RWPE1 (cell line): ENCODE results near the gene TET3.

Experiments used
- CTCF ChIA-PET: fragments of 350-600 bp; sonication (Branson Sonifier 250); formaldehyde crosslinking; extraction: SDS; loops from one replicate; lab custom pipeline; 2021; lab: Yijun Ruan, JAX
- POLR2A ChIA-PET: fragments of 400-600 bp; formaldehyde crosslinking; extraction: SDS; loops from one replicate; lab custom pipeline; 2020; ENCODE audit warnings: antibody characterized with exemption; ENCODE audit not compliant: low non-redundant PET; lab: Yijun Ruan, JAX
- DNase-seq: peaks from one replicate; pipeline ENCODE4 v3.0.0; 2012; ENCODE audit warnings: low spot score
- H3K27ac ChIP-seq: fragments of 450-650 bp; 2 replicates; pipeline ENCODE4 v1.5.1; 2017
- CTCF ChIP-seq: fragments of 450-650 bp; conservative IDR thresholded peaks from 2 replicates; pipeline ENCODE4 v1.5.1; 2017; ENCODE audit warnings: low read depth, mild to moderate bottlenecking

The TET3 gene

GRCh38 chr2:74028741-74029140 is 44.0 kb downstream of the TET3 start:
- POLR2A ChIA-PET, result no interaction called here

GRCh38 chr2:74029714-74030397 is 45.1 kb downstream of the TET3 start:
- ChIA-PET CTCF (no interaction called here), POLR2A (no interaction called here)
- no peak overlapping the region for H3K27ac ChIP-seq
- no peak for DNase-seq
- no peak for TF ChIP-seq CTCF

More at GRCh38 chr2:74028741-74029140, 44.0 kb downstream of the TET3 start:
- H3K27ac ChIP-seq, result no peak overlapping the region
- no peak for TF ChIP-seq CTCF
- DNase-seq, result no peak
- CTCF ChIA-PET, result no interaction called here

GRCh38 chr2:74031221-74031620 is 46.5 kb downstream of the TET3 start:
- no peak for TF ChIP-seq CTCF
- POLR2A ChIA-PET, result no interaction called here
- H3K27ac ChIP-seq, result no peak overlapping the region
- no peak for DNase-seq
- CTCF ChIA-PET, result interaction anchor here (0.5 kb wide), 1 partner anchor 90 kb away, joined by 3 read pairs; no protein-coding TSS in a partner anchor

GRCh38 chr2:74031959-74032287 is 47.2 kb downstream of the TET3 start:
- no peak overlapping the region for H3K27ac ChIP-seq
- ChIA-PET CTCF (no interaction called here), POLR2A (no interaction called here)
- no peak for DNase-seq
- TF ChIP-seq CTCF, result no peak

GRCh38 chr2:74033375-74033774 is 48.7 kb downstream of the TET3 start:
- CTCF ChIA-PET, result no interaction called here
- no peak overlapping the region for H3K27ac ChIP-seq
- no peak for TF ChIP-seq CTCF
- DNase-seq, result no peak
- POLR2A ChIA-PET, result no interaction called here
